Measurements from ENCODE around the gene LPCAT1. TPM values are rescaled to one million over a fixed set of nuclear protein-coding genes. Genes with fewer than 3 reads are reported as not detected.

Gene LPCAT1
- total RNA-seq, 1 experiment from 2014 or later: 17.1 TPM

- no peaks in the 10 kb centered on the region for H3K27me3 Mint-ChIP-seq (ENCODE audit: insufficient read depth, unreplicated experiment)
- H3K36me3 Mint-ChIP-seq (ENCODE audit: insufficient read depth, unreplicated experiment): peaks cover 12% of the 10 kb centered on the region
- intact Hi-C loops (cut with micrococcal nuclease): loop anchor here (5.0 kb wide), 1 partner anchor 78 kb away; no protein-coding TSS in a partner anchor
- no peaks in the 10 kb centered on the region for H3K9me3 Mint-ChIP-seq (ENCODE audit: unreplicated experiment)
- H3K4me3 Mint-ChIP-seq (ENCODE audit: unreplicated experiment): peak overlapping the region; percentile 48
- ChIA-PET POLR2A (interaction anchor here (0.6 to 0.7 kb wide), 2 partner anchors 11 to 1255 kb away, joined by 3 read pairs; no protein-coding TSS in a partner anchor), CTCF (interaction anchor here (0.8 to 1.2 kb wide), 2 partner anchors 56 to 116 kb away, joined by 3 read pairs; no protein-coding TSS in a partner anchor)
- H3K27ac Mint-ChIP-seq (ENCODE audit: low read depth, unreplicated experiment): peak overlapping the region; percentile 19
- no TSS peak for BruUV-seq (replicated peaks)
- TF ChIP-seq CTCF (IDR thresholded peaks at IDR 0.05; ENCODE audit: unreplicated experiment): no peak
- no peak for DNase-seq (ENCODE audit: unreplicated experiment)
- H3K4me1 Mint-ChIP-seq (ENCODE audit: insufficient read depth, unreplicated experiment): peaks cover 15% of the 10 kb centered on the region
These were observed 680 bp upstream of the LPCAT1 start for GRCh38 chr5:1524481-1524798.

GRCh38 chr5:1523480-1523792, 324 bp downstream of the LPCAT1 start:
- ChIA-PET POLR2A (interaction anchor here (1.1 kb wide), 1 partner anchor 23 kb away, joined by 3 read pairs; no protein-coding TSS in a partner anchor), CTCF (interaction anchor here (1.2 kb wide), 1 partner anchor 117 kb away, joined by 3 read pairs; no protein-coding TSS in a partner anchor)
- no peaks in the 10 kb centered on the region for H3K9me3 Mint-ChIP-seq (ENCODE audit: unreplicated experiment)
- H3K36me3 Mint-ChIP-seq (ENCODE audit: insufficient read depth, unreplicated experiment): peaks cover 18% of the 10 kb centered on the region
- peak overlapping the region; percentile 78 for H3K4me3 Mint-ChIP-seq (ENCODE audit: unreplicated experiment)
- intact Hi-C loops (cut with micrococcal nuclease): loop anchor here (1.0 to 5.0 kb wide), 2 partner anchors 20 to 79 kb away; no protein-coding TSS in a partner anchor
- no TSS peak for BruUV-seq (replicated peaks)
- no peak for DNase-seq (ENCODE audit: unreplicated experiment)
- H3K27ac Mint-ChIP-seq (ENCODE audit: low read depth, unreplicated experiment): no peak overlapping the region
- no peaks in the 10 kb centered on the region for H3K27me3 Mint-ChIP-seq (ENCODE audit: insufficient read depth, unreplicated experiment)
- peaks cover 15% of the 10 kb centered on the region for H3K4me1 Mint-ChIP-seq (ENCODE audit: insufficient read depth, unreplicated experiment)
- TF ChIP-seq CTCF (IDR thresholded peaks at IDR 0.05; ENCODE audit: unreplicated experiment): no peak

- CTCF ChIA-PET: interaction anchor here (0.6 kb wide), 1 partner anchor 1372 kb away, joined by 6 read pairs; no protein-coding TSS in a partner anchor
These were observed 920 bp downstream of the LPCAT1 start for GRCh38 chr5:1522601-1523479.

More at GRCh38 chr5:1522601-1523479, 920 bp downstream of the LPCAT1 start:
- Mint-ChIP-seq H3K4me1 (ENCODE audit: insufficient read depth, unreplicated experiment) (peaks cover 15% of the 10 kb centered on the region), H3K9me3 (ENCODE audit: unreplicated experiment) (no peaks in the 10 kb centered on the region), H3K27me3 (ENCODE audit: insufficient read depth, unreplicated experiment) (no peaks in the 10 kb centered on the region), H3K36me3 (ENCODE audit: insufficient read depth, unreplicated experiment) (peaks cover 18% of the 10 kb centered on the region), H3K27ac (ENCODE audit: low read depth, unreplicated experiment) (no peak overlapping the region), H3K4me3 (ENCODE audit: unreplicated experiment) (peak overlapping the region; percentile 78)
- no peak for TF ChIP-seq CTCF (IDR thresholded peaks at IDR 0.05; ENCODE audit: unreplicated experiment)
- BruUV-seq (replicated peaks): TSS peak; percentile 46
- POLR2A ChIA-PET: interaction anchor here (1.1 to 1.2 kb wide), 4 partner anchors 8 to 175 kb away, joined by 3 to 4 read pairs (median 4); no protein-coding TSS in a partner anchor
- intact Hi-C loops (cut with micrococcal nuclease): loop anchor here (1.0 to 5.0 kb wide), 2 partner anchors 20 to 79 kb away; no protein-coding TSS in a partner anchor
- no peak for DNase-seq (ENCODE audit: unreplicated experiment)

Data from MCF 10A (cell line).